ENCODE measurements around the gene DSCAM. TPM values are rescaled to one million over a fixed set of nuclear protein-coding genes. Genes with fewer than 3 reads are reported as not detected.

Gene DSCAM
- total RNA-seq, 6 experiments from 2014 or later: 1.0 to 1.3 (median 1.1) TPM

GRCh38 chr21:40837456-40837855 is 9.5 kb downstream of the DSCAM start:
- H3K9me3 Mint-ChIP-seq: peaks cover 10% of the 10 kb centered on the region
- H3K36me3 Mint-ChIP-seq (ENCODE audit: low read depth): peaks cover 10% of the 10 kb centered on the region
- peak overlapping the region; percentile 74 for H3K27ac Mint-ChIP-seq
- peak; percentile 8 for DNase-seq
- TF ChIP-seq CTCF (IDR thresholded peaks at IDR 0.05): no peak
- peaks cover 93% of the 10 kb centered on the region for H3K4me1 Mint-ChIP-seq (ENCODE audit: low read depth)
- H3K27me3 Mint-ChIP-seq (ENCODE audit: insufficient read depth): peaks cover 1% of the 10 kb centered on the region; the same call in 1 of the 2 replicates
- peak overlapping the region; percentile 31; the same call in 1 of the 2 replicates for H3K4me3 Mint-ChIP-seq

GRCh38 chr21:40835184-40835694 is 11.7 kb downstream of the DSCAM start:
- H3K4me1 Mint-ChIP-seq (ENCODE audit: low read depth): peaks cover 77% of the 10 kb centered on the region
- H3K27me3 Mint-ChIP-seq (ENCODE audit: insufficient read depth): no peaks in the 10 kb centered on the region
- peak overlapping the region; percentile 49; the same call in 1 of the 2 replicates for H3K27ac Mint-ChIP-seq
- H3K9me3 Mint-ChIP-seq: peaks cover 10% of the 10 kb centered on the region
- H3K4me3 Mint-ChIP-seq: no peak overlapping the region
- TF ChIP-seq CTCF (IDR thresholded peaks at IDR 0.05): no peak
- H3K36me3 Mint-ChIP-seq (ENCODE audit: low read depth): peaks cover 10% of the 10 kb centered on the region
- no peak for DNase-seq

GRCh38 chr21:40833184-40833583 is 13.8 kb downstream of the DSCAM start:
- Mint-ChIP-seq H3K27ac (peak overlapping the region; percentile 74), H3K4me3 (peak overlapping the region; percentile 82; the same call in 1 of the 2 replicates), H3K36me3 (ENCODE audit: low read depth) (peaks cover 15% of the 10 kb centered on the region), H3K4me1 (ENCODE audit: low read depth) (peaks cover 62% of the 10 kb centered on the region), H3K27me3 (ENCODE audit: insufficient read depth) (no peaks in the 10 kb centered on the region), H3K9me3 (peaks cover 19% of the 10 kb centered on the region)
- TF ChIP-seq CTCF (IDR thresholded peaks at IDR 0.05): no peak
- DNase-seq: no peak

GRCh38 chr21:40832316-40832715 is 14.6 kb downstream of the DSCAM start:
- peak overlapping the region; percentile 82 for H3K4me3 Mint-ChIP-seq
- peaks cover 25% of the 10 kb centered on the region for H3K9me3 Mint-ChIP-seq
- no peaks in the 10 kb centered on the region for H3K27me3 Mint-ChIP-seq (ENCODE audit: insufficient read depth)
- no peak for DNase-seq
- H3K27ac Mint-ChIP-seq: peak overlapping the region; percentile 74; the same call in 1 of the 2 replicates
- H3K4me1 Mint-ChIP-seq (ENCODE audit: low read depth): peaks cover 56% of the 10 kb centered on the region
- TF ChIP-seq CTCF (IDR thresholded peaks at IDR 0.05): no peak
- H3K36me3 Mint-ChIP-seq (ENCODE audit: low read depth): peaks cover 10% of the 10 kb centered on the region

- H3K4me1 Mint-ChIP-seq (ENCODE audit: low read depth): peaks cover 41% of the 10 kb centered on the region
Observed at GRCh38 chr21:40830836-40831235, 16.1 kb downstream of the DSCAM start.

More at GRCh38 chr21:40830836-40831235, 16.1 kb downstream of the DSCAM start:
- peaks cover 29% of the 10 kb centered on the region for H3K9me3 Mint-ChIP-seq
- no peak overlapping the region for H3K4me3 Mint-ChIP-seq
- no peaks in the 10 kb centered on the region for H3K27me3 Mint-ChIP-seq (ENCODE audit: insufficient read depth)
- no peak for TF ChIP-seq CTCF (IDR thresholded peaks at IDR 0.05)
- peaks cover 18% of the 10 kb centered on the region for H3K36me3 Mint-ChIP-seq (ENCODE audit: low read depth)
- no peak overlapping the region for H3K27ac Mint-ChIP-seq
- no peak for DNase-seq

Measured in HFFc6 (cell line).